NT2/D1 (cell line): ENCODE measurements around the gene GIGYF1.

Experiments used
- YY1 ChIP-seq: IDR thresholded peaks from 2 replicates; pipeline ENCODE4 v1.6.1; 2011; ENCODE audit not compliant: insufficient read length, insufficient read depth
- ZNF274 ChIP-seq: IDR thresholded peaks from 2 replicates; pipeline ENCODE4 v1.6.1; 2011; ENCODE audit warnings: mild to moderate bottlenecking, low read depth, low read length

DNA sequence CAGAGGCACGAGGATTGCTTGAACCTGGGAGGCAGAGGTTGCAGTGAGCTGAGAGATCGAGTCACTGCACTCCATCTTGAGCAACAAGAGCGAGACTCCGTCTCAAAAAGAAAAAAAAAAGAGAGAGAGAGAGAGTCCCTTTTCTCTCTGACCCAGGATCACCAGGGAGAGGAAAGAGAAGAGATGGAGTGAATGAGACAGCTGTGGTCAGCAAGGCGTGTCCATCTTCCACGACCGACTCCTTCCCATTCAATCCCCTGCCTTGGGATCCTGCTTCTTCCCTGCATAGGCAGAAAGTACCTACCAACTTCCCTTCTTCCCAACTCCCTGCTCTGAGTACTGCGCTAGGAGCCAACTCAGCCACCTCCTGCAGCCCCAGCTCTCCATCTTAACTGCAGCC lies 34.1 kb upstream of the GIGYF1 start:
- no peak for TF ChIP-seq YY1
- TF ChIP-seq ZNF274 = no peak
